NCI-H1436 (cell line): ENCODE measurements around the gene CELSR2.

ENCODE experiments used
- DNase-seq: peaks from one replicate; lab custom pipeline; 2025; lab: John Stamatoyannopoulos, UW

Gene CELSR2

DNA sequence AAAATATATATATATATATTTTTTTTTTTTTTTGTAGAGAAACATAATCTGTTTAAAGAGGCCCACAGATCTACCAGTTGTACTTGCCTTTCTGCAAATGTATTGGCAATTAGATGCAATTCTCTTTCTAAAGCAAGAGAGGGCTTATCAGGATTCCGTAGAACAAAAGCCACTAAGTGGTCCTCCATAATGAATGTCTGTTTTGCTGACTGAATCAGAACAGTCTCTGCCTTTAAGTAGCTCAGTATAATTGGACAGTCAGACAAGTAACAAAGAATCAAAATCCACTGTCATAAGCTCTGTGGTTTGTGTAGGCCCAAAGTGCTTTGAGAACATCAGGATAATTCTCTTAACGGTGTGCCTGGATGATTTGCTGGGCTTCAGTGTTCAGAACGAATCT is 18.3 kb upstream of the CELSR2 start:
- DNase-seq: peak; percentile 66

DNA sequence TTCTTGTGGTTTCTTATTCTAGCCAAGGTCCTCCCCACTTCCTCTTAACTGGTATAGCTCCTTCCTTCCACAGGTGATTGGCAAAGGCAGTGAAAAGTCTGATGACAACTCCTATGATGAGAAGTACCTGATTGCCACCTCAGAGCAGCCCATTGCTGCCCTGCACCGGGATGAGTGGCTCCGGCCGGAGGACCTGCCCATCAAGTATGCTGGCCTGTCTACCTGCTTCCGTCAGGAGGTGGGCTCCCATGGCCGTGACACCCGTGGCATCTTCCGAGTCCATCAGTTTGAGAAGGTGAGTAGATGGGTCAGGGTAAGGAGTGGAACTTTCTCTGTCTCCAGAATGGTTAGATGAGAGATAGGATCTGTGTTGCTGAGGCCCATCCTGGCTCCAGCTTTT is 14.2 kb upstream of the CELSR2 start:
- DNase-seq: no peak

DNA sequence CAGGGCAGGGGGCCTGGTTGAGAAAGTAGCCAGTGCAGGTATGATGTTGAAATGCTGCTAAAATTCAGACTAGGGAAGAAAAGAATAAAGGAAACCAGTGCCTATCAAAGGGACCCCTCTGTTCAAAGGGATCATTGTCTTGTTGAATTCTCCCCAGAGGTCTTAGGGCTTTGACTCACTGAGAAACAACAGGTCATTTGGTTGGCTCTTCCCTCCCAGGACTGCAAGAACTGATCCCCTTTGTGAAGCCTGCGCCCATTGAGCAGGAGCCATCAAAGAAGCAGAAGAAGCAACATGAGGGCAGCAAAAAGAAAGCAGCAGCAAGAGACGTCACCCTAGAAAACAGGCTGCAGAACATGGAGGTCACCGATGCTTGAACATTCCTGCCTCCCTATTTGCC is 11.8 kb upstream of the CELSR2 start:
- DNase-seq: no peak

DNA sequence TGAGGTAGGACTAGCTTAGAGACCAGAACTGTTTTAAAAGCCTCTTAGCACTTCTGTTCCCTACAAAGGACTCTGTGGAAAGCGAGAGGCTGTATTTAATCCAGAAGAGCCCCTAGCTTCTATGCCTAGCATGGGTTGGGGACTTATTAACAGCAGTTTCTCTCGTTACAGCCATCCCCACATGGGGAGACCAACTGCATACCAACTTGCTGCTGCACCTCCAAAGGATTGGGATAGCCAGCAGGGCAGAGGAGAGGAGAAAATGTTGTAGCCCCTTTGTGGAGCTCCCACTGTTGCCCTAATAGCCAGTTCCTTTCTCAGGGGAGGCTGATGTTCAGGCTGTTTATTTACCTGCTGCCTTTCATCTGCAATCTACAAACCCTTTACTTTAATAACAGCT is 11.0 kb upstream of the CELSR2 start:
- DNase-seq: no peak

DNA sequence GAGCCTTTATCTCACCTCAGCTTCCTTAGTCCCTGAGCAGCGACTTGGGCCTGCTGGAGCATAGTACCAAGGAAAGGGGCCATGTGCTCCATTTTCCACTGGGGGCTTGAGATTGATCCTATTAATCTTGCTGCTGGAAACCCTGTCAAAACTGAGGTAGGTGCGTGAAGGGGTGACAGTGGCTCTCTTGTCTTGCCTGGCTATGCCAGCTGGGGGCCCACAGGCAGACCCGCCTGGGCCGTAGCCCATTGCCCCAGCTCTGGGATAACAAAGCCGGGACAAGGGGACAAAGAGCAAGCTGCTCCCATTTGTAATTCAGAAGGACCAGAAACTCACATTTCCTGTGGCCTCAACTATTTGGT is 10.3 kb upstream of the CELSR2 start:
- DNase-seq: no peak

DNA sequence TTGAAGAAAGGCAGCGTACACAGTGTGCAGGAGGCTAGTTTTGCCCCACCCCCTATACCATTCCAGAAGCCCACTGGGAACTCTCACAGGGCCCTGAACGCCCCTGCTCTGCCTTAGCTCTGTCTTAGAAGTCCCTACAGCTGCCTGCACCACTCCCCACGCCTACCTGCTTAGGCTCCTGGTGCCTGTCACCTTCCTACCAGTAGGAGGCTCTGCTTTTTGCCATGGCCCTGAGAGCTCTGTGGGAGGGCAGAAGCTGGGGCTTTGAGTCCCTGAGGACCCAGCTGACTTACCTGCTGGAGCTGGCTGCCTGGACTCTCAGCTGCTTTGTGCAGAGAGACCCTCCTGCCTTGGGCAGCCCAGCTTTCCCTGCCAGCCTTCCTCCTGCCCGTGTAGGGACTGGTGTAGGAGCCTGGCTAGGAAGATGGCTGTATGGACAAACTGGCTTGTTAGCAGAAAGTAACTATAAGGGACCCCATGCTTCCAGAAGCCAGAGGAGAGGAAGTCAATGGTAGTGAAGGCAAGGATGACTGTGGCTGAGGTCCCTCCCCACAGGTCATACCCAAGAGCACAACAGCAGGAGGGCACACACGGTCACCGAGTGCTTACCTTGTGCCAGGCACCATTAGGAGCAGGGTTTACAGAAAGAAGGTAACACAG is 9.8 kb upstream of the CELSR2 start:
- peak; percentile 80 for DNase-seq

DNA sequence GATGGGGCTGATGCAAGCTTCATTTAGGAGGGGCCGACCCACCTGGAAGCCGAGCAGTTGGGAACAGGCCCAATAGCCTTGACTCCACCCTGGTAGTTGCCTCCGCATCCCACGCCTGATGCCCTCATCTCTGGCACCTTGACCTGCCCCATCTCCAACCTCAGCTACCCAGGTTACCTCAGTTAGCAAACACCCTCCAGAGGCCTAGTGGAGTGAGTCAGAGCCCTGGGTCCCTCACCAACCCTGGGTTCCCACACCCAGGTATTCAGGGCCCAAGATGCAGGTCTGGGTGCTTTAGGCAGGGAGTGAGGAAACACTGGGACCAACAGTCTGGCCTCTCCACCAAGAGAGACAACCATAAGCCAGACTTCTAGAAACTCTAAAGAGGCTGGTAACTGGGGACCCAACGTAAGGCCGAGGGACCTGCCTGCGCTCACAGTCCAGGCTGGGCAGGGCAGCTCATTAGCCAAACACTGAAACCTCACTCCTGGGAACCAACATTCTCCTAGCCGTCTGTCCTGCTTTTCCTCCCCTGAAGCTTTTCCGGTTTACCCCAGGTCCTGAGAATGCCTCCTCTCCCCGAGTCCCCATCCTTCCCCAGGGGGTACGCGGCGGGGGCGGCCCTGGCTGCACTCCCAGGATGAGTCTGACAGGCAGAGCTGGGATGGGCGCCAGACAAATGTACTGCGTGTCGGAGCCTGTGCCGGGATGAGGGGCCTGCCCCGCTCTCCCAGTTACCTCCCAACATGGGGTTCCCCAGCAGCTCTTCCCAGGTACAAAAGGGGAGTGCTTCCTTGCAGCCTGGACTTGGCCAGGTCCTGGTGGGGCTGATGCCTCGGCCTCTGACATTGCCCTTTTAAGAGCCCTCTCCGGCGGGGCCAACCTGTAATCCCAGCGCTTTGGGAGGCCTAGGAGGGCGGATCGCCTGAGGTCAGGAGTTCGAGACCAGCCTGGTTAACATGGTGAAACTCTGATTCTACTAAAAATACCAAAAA is 8.9 kb upstream of the CELSR2 start:
- DNase-seq: no peak

DNA sequence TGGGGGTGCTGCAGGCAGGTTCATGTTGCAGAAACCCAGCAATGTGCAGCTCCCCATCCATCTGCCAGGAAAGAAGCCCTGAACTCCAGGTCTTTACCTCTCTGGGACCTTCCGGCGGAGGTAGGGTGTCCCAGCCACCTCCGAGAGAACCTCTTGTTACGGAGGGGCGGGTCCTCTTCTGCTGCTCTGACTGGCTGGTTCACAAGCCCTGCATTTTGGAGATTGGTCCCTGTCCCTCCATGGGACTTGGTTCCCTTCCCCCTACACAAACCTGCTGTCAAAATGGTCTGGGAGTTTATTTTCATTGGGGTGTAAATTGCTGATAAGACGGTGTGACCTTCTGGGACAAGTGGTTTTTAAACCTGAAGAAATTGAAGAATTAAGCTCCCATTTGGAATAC is 8.0 kb upstream of the CELSR2 start:
- no peak for DNase-seq

DNA sequence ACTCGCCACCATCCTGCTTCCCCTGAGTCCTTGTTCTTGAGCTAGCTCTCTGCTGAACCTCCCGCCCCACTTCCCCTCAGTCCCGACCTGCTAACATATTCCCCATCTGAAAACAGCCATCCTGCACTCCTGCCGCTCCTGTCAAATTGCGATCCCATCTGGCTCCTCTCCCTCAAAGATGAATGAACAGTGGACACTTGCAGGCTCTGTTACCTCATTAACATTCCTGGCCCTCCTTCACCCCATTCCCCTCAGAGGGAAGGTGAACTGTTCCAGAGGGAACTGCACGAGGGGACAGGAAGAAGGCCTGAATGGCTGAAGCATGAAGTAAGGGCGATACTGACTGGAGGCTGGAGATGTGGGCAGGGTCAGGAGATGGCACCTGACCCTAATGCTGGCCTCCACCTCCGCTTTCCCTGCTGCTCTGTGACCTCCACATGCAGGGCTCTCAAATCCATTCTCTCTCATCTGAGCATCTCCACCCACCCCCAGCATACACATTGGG is 7.4 kb upstream of the CELSR2 start:
- DNase-seq: no peak

DNA sequence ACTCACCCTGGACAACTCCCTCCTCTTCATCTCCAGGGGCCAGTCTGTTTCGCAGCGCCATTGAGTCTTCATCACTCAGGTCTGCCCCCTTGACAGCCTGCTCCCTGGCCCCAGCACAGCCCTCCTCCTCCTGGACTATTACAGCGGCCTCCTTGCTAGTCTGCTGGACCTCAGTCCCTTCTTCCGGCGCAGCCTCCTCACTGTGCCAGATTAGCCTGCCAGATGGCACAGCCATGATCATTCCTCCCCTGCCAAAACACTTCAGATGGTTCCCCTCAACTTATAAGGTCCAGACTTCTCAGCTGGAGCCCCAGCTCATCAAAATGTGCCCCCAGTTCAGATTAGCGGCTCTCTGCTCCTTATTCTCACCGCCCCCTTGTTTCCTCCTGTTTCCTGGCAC is 7.0 kb upstream of the CELSR2 start:
- no peak for DNase-seq

DNA sequence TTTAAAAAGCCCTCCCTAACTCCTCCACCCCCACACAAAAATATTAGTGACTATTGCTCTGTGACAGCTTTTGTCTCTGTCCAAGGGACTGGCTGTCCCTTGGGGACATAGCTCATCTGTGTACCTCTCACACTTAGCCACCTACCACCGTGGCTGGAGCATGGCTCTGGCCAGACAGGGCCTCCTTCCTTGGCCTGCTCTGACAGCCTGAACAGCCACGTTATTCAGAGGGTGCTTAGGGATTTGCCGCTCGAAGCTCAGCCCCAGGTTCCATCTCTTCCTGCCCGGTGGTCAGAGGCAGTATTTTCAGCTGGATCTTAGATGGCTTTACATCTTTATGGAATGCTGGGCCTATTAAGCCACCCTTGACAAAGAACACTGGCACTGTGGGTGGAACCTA is 6.1 kb upstream of the CELSR2 start:
- DNase-seq: no peak

DNA sequence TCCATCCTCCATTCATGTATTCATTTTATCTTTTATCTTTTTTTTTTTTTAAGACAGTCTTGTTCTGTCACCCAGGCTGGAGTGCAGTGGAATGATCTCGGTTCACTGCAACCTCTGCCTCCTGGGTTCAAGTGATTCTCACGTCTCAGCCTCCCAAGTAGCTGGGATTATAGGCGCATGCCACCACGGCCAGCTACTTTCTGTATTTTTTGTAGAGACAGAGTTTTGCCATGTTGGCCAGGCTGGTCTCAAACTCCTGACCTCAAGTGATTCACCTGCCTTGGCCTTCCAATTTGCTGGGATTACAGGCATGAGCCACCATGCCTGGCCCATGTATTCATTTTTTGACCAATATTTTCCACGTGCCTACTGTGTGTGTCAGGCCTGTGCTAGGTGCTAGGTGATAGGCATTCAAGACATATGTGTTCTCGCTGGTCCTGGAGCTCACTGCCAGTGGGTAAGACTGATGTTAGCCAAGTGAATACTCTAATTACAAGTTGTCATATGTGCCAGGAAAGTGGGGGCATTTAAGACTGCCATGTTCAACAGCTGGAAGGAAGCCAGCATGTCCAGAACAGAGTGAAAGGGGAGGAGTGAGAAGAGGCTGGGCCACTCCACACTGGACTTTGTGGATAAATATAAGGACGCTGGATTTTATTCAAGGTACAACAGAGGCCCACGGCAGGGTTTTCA is 5.3 kb upstream of the CELSR2 start:
- no peak for DNase-seq

DNA sequence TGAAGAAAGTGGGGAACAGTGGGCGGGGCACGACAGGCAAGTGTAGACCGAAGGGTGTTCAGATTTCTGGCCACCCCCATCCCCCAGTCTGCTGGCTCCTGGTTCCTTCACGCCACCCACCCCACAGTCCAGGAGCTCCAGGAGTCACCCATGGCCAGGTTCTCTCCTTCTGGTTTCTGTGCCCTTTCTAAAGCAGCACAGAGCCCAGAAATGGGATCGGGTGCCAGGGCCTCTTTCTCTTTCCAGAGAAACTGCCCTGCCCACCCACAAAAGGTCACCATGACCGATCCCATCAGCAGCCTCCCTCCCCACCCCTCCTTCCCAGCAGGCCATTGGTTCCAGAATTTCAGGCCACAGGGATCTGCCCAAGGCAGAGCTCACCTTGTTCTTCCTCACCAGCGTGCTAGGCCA is 3.2 kb upstream of the CELSR2 start:
- no peak for DNase-seq

DNA sequence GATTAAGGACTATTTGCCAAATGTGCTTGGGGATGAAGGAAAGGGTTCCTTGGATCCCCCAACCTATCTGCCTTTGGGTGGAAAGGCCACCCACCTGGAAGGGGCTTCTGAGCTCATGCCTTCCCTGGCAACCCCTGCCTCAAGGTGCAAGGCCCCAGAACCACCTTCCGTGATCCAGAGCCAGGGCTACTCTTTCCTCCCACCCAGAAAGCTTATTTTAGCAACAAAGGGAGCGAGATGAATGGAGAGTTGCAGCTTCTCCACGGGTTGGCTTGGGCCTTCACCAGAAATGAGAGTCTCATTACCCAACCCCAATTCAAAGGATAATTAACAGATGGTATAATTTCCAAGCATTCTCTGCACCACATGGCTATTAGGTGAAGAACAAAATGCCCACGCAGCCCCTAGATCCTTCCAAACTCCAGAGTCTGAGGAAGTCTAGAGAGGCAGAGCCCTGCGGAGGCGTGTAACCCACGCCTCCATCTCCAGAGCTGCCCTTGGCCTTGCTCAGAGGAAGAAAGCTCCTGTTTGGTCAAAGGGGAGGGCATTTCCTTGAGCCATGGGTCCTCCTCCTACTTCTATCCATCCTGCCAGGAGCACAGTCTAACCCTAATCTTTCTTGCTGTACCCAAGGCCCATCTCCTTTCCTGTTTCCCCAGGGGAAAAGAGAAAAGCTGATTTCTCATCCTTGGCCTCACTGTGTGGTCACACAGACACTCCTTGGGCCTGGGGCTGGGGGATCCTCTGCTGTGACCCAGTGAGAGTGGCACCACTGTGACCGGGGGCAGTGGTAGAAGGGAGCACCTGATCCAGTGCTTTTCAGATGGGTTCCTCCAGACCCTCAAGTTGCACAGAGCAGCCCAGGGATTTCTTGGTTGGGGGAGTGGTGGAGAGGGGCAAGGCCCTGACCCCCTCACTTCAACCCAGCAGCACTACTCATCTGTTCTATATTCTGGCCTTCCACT is 1.7 kb upstream of the CELSR2 start:
- DNase-seq: no peak

DNA sequence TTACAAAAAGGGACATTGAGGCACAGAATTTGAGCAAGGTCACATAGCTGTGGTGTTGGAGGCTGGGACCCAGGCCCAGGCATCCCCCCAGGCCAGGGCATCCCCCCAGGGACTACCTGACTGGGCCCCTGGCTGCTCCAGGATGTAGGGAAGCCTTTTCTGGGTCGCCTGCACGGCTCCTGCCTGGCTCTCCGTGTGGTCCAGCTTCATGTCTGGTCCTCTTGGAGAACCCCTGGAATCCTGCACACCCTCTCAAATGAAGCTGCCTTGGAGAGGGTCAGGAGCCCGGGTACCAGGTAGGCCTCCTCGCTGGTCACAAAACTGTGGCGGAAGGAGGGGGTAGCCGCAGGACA is 919 bp upstream of the CELSR2 start:
- no peak for DNase-seq

DNA sequence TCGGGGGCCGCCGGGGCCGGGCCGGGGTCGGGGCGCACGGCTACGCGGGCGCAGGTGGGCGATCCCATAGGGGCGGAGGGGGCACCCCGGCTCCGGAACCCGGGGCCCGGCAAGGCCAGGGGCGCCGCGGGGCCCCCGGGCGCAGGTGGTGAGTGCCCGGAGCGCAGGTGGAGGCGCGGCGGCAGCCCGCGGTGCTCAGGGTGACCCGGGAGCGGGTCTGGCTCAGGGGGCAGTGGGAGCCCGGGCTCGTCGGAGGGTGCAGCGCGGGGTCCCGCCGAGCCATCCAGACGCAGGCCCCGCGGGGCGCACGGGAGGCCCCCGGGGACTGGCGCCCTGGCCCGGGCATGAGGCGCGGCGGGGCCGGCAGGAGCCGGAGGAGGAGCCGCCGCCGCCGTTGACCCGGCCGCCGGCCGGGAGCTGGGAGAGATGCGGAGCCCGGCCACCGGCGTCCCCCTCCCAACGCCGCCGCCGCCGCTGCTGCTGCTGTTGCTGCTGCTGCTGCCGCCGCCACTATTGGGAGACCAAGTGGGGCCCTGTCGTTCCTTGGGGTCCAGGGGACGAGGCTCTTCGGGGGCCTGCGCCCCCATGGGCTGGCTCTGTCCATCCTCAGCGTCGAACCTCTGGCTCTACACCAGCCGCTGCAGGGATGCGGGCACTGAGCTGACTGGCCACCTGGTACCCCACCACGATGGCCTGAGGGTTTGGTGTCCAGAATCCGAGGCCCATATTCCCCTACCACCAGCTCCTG is 489 bp downstream of the CELSR2 start:
- DNase-seq: no peak

DNA sequence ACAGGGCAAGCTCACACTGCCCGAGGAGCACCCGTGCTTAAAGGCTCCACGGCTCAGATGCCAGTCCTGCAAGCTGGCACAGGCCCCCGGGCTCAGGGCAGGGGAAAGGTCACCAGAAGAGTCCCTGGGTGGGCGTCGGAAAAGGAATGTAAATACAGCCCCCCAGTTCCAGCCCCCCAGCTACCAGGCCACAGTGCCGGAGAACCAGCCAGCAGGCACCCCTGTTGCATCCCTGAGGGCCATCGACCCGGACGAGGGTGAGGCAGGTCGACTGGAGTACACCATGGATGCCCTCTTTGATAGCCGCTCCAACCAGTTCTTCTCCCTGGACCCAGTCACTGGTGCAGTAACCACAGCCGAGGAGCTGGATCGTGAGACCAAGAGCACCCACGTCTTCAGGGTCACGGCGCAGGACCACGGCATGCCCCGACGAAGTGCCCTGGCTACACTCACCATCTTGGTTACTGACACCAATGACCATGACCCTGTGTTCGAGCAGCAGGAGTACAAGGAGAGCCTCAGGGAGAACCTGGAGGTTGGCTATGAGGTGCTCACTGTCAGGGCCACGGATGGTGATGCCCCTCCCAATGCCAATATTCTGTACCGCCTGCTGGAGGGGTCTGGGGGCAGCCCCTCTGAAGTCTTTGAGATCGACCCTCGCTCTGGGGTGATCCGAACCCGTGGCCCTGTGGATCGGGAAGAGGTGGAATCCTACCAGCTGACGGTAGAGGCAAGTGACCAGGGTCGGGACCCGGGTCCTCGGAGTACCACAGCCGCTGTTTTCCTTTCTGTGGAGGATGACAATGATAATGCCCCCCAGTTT is 1.3 kb downstream of the CELSR2 start:
- DNase-seq: no peak

DNA sequence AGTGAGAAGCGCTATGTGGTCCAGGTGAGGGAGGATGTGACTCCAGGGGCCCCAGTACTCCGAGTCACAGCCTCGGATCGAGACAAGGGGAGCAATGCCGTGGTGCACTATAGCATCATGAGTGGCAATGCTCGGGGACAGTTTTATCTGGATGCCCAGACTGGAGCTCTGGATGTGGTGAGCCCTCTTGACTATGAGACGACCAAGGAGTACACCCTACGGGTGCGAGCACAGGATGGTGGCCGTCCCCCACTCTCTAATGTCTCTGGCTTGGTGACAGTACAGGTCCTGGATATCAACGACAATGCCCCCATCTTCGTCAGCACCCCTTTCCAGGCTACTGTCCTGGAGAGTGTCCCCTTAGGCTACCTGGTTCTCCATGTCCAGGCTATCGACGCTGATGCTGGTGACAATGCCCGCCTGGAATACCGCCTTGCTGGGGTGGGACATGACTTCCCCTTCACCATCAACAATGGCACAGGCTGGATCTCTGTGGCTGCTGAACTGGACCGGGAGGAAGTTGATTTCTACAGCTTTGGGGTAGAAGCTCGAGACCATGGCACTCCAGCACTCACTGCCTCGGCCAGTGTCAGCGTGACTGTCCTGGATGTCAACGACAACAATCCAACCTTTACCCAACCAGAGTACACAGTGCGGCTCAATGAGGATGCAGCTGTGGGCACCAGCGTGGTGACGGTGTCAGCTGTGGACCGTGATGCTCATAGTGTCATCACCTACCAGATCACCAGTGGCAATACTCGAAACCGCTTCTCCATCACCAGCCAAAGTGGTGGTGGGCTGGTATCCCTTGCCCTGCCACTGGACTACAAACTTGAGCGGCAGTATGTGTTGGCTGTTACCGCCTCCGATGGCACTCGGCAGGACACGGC is 2.2 kb downstream of the CELSR2 start:
- DNase-seq: no peak
